ENCODE results near the gene SH3BP4.
A peak's percentile ranks its signal among the peaks of the same experiment; 100 is the strongest.
"Not testable (repeated sequence)": the region's sequence is repeated elsewhere in the genome, so short reads cannot be mapped to it uniquely, and the experiment has no call there.

Gene SH3BP4

GRCh38 chr2:235056768-235057167 is 105.0 kb downstream of the SH3BP4 start:
- no peak for DNase-seq (ENCODE audit: low spot score)

- not testable (repeated sequence) for DNase-seq (ENCODE audit: low spot score)
These were observed 105.8 kb downstream of the SH3BP4 start for GRCh38 chr2:235057616-235058015.

- DNase-seq (ENCODE audit: low spot score) = no peak
These were observed 107.3 kb downstream of the SH3BP4 start for GRCh38 chr2:235059161-235059560.

- DNase-seq (ENCODE audit: low spot score) = no peak
These were observed 109.8 kb downstream of the SH3BP4 start for GRCh38 chr2:235061656-235062055.

- DNase-seq (ENCODE audit: low spot score) = no peak
These were observed 111.7 kb downstream of the SH3BP4 start for GRCh38 chr2:235063471-235063961.

DNA sequence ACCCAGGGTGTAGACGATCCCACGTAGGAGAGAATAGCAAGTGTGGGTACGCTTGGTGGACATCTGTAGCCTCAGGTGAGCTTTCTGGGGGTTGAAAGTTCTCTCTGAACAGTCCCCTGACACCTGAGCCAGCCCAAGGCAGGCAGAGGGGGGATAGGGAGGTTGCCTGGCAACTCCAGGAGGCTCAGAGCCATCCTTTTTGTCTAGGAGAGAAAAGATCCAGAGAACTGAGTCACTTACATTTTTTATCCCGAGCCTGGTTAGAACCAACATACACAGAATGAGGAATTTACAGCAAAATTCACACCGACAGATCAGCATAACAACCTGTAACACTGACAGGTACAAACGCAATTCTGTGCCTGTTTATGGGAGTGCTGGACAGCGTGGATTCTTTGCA is 113.2 kb downstream of the SH3BP4 start:
- DNase-seq (ENCODE audit: low spot score) = no peak

DNA sequence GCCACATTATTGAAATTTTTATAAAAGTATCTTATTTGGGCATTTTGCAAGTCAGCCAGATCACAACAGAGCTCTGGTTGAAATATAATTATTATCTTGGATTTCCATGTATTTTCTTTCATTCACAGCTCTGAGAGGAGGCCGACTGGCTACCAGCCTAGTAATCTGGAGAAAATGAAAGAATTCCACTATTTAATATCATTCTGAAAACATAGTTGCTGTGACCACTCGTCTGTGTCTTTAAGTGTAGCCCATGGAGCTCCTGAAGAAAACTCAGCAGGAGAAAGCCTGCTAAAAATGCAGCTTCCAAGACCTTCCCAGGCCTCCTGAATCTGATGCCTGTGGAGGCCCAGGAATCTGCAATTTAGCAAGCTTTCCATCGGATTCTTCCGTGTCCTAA is 114.7 kb downstream of the SH3BP4 start:
- DNase-seq (ENCODE audit: low spot score) = no peak

- no peak for DNase-seq (ENCODE audit: low spot score)
These were observed 115.1 kb downstream of the SH3BP4 start for GRCh38 chr2:235066895-235067294.

DNA sequence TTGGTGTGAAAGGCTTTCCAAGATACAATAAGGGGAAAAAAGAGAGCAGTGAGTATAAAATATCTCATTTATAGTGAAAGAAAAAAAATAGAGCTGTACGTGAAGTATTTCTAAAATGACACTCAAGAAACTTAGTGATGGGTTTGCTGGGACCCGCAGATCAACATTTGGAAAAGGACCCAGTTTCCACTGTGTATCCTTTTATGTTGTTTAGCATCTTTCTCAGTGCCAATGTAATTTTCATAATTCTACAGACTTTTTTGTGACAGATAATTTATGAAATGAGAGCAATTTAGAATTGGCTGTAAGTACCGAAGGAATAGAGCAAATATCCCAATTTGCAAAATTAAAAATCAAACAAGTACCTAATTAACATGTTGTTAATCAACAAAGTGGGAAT is 116.9 kb downstream of the SH3BP4 start:
- no peak for DNase-seq (ENCODE audit: low spot score)

- DNase-seq (ENCODE audit: low spot score) = no peak
These were observed 118.4 kb downstream of the SH3BP4 start for GRCh38 chr2:235070063-235070706.

DNA sequence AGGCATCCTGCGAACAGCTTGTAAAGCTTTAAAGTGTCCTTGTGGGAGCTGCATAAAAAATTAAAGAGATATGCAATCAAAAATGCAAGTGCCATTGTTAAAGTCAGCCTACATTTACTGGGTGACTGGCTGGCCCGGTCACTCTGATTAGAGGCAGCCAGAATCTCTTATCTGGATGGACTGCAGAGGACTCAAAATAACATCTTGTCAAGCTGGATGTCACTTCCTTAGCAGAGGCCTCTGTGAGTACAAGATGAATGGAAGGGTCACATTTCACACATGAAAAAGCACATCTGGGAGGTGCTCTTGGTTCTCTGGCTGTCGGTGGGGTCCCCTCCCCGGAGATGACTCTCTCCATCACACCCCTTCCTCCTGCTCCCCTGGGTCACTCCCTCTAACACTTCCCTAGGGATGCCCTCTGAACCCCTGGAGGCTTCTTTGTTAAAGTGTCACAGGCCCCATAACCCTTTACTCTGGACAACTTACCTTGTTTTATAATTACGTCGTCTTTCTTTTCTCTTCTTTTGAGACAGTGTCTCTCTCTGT is 122.1 kb downstream of the SH3BP4 start:
- DNase-seq (ENCODE audit: low spot score) = no peak

GRCh38 chr2:235077046-235077445 is 125.2 kb downstream of the SH3BP4 start:
- DNase-seq (ENCODE audit: low spot score) = peak; percentile 43

- no peak for DNase-seq (ENCODE audit: low spot score)
These were observed 126.4 kb downstream of the SH3BP4 start for GRCh38 chr2:235078182-235078581.

- DNase-seq (ENCODE audit: low spot score) = no peak
These were observed 127.2 kb downstream of the SH3BP4 start for GRCh38 chr2:235078914-235079472.

DNA sequence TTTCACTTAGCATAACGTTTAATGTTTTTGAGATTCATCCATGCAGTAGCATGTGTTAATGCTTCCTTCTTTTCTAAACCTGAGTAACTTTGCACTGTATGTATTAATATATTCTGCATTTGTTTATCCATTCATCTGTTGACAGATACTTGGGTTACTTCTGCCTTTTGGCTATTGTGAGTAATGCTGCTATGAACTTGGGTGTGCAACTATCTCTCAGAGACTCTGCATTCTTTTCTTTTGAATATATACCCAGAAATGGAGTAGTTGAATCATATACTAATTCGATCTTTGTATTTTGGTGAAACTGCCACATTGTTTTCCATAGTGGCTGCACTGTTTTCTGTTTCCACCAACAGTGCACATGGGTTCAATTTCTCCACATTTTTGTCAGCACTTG is 128.3 kb downstream of the SH3BP4 start:
- DNase-seq (ENCODE audit: low spot score) = no peak

- DNase-seq (ENCODE audit: low spot score) = no peak
These were observed 130.9 kb downstream of the SH3BP4 start for GRCh38 chr2:235082578-235083338.

GRCh38 chr2:235083822-235084221 is 132.0 kb downstream of the SH3BP4 start:
- DNase-seq (ENCODE audit: low spot score) = no peak

- no peak for DNase-seq (ENCODE audit: low spot score)
These were observed 132.6 kb downstream of the SH3BP4 start for GRCh38 chr2:235084424-235084823.

DNA sequence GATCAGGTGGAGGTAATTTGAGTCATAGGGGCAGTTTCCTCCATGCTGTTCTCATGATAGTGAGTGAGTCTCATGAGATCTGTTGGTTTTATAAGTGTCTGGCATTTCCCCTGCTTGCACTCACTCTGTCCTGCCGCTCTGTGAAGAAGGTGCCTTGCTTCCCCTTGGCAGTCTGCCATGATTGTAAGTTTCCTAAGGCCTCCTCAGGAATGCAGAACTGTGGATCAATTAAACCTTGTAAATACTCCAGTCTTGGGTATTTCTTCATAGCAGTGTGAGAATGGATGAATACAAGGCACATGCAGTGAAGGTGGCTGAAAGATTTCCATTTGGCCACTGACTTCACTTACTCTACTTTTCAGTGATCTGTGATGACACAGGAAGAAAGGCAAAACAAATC is 133.7 kb downstream of the SH3BP4 start:
- no peak for DNase-seq (ENCODE audit: low spot score)

GRCh38 chr2:235086481-235087184 is 134.8 kb downstream of the SH3BP4 start:
- no peak for DNase-seq (ENCODE audit: low spot score)

DNA sequence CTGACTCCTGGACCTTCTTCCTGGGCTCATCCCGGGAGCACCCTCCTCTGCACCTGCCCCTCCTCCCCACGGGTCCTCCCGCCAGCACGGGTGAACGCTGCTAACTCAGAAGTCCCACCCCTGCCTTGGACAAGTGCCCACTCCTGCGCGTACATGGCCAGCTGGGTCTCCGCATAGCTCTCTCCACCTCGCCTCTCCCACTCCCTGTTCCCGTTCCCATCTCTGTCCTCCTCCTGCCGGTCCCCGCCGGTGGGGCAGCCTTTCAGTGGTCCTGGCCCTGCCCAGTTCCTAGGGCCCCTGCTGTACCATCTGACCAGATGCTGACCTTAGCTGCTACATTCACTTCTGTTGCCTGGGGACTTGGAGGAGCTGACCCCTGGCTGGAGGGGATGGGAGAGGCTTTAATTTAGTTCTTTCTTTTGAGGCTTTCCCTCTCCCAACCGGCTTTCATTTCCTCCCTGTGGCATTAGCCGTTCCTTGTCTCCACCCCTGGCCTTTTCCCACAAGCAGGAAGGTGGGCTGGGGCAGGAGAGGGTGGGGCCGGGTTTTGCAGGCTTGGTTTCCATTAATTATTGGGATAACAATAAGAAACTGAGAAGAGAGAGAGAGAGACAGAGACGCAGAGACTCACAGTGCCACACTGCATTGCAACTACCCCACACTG is 136.1 kb downstream of the SH3BP4 start:
- no peak for DNase-seq (ENCODE audit: low spot score)

DNA sequence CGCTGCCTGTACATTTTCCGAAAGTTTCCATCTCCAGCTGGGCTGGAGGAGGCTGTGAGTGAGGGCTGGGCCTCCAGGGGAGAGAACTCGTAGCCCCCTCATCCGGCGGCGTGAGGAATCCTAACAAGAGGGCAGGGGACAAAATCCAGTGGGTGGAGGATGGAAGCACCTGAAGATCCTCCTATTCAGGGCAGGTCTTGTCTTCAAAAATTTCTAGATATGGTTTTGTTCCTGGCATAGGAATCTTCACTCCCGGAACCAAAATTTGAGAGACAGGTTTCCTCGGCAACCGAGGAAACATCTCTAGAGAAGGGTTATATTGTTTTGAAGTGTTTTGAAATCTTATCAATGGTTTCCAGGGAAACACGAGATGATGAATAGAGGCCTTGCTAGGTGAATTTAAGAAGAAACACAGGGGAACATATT is 136.7 kb downstream of the SH3BP4 start:
- DNase-seq (ENCODE audit: low spot score) = no peak

Data from GM03348 (cell line).